Measurements from ENCODE around the gene TLCD3B. TPM values are rescaled to one million over a fixed set of nuclear protein-coding genes. Genes with fewer than 3 reads are reported as not detected.
"Not testable (repeated sequence)": the region's sequence is repeated elsewhere in the genome, so short reads cannot be mapped to it uniquely, and the experiment has no call there.

The TLCD3B gene
- total RNA-seq, 1 donor, result 0.54 TPM

- DNase-seq (ENCODE audit: low read depth in 2 of 3, low spot score in 2 of 3), result no peak
These were observed 3.3 kb downstream of the TLCD3B start for GRCh38 chr16:30027588-30028437.

GRCh38 chr16:30026449-30026848 lies 4.6 kb downstream of the TLCD3B start:
- no peak for DNase-seq (ENCODE audit: low read depth in 2 of 3, low spot score in 2 of 3)

- DNase-seq (ENCODE audit: low read depth in 2 of 3, low spot score in 2 of 3), result no peak
These were observed 5.5 kb downstream of the TLCD3B start for GRCh38 chr16:30025574-30025973.

- DNase-seq (ENCODE audit: low read depth in 2 of 3, low spot score in 2 of 3), result no peak
These were observed 5.9 kb downstream of the TLCD3B start for GRCh38 chr16:30025156-30025555.

- DNase-seq (ENCODE audit: low read depth in 2 of 3, low spot score in 2 of 3), result no peak
These were observed 6.6 kb downstream of the TLCD3B start for GRCh38 chr16:30024451-30024850.

GRCh38 chr16:30023586-30023985 lies 7.5 kb downstream of the TLCD3B start:
- no peak for DNase-seq (ENCODE audit: low read depth in 2 of 3, low spot score in 2 of 3)

GRCh38 chr16:30022887-30023286 lies 8.2 kb downstream of the TLCD3B start, which contains the start of gene C16orf92:
Gene C16orf92 (plus strand): TSS chr16:30023198. CDS start chr16:30023341, 143 bp downstream.
- DNase-seq (ENCODE audit: low read depth in 2 of 3, low spot score in 2 of 3), result no peak

GRCh38 chr16:30018731-30019158 lies 12.3 kb downstream of the TLCD3B start:
- no peak for DNase-seq (ENCODE audit: low read depth in 2 of 3, low spot score in 2 of 3)

- DNase-seq (ENCODE audit: low read depth in 2 of 3, low spot score in 2 of 3), result not testable (repeated sequence)
These were observed 13.1 kb downstream of the TLCD3B start for GRCh38 chr16:30017937-30018336.

- DNase-seq (ENCODE audit: low read depth in 2 of 3, low spot score in 2 of 3), result no peak
These were observed 13.8 kb downstream of the TLCD3B start for GRCh38 chr16:30017277-30017656.

- DNase-seq (ENCODE audit: low read depth in 2 of 3, low spot score in 2 of 3), result no peak
These were observed 14.4 kb downstream of the TLCD3B start for GRCh38 chr16:30016555-30017276.

- not testable (repeated sequence) for DNase-seq (ENCODE audit: low read depth in 2 of 3, low spot score in 2 of 3)
These were observed 15.6 kb downstream of the TLCD3B start for GRCh38 chr16:30015450-30015849.

GRCh38 chr16:30012598-30012997 lies 18.5 kb downstream of the TLCD3B start:
- not testable (repeated sequence) for DNase-seq (ENCODE audit: low read depth in 2 of 3, low spot score in 2 of 3)

GRCh38 chr16:30011714-30012504 lies 19.2 kb downstream of the TLCD3B start:
- no peak for DNase-seq (ENCODE audit: low read depth in 2 of 3, low spot score in 2 of 3)

- peak in 1 of 3 donors; percentile 45 for DNase-seq (ENCODE audit: low read depth in 2 of 3, low spot score in 2 of 3)
These were observed 20.0 kb downstream of the TLCD3B start, which contains the start of gene DOC2A for GRCh38 chr16:30010844-30011713. Gene DOC2A (minus strand): TSS chr16:30011027. CDS start chr16:30010222, 805 bp downstream.

- DNase-seq (ENCODE audit: low read depth in 2 of 3, low spot score in 2 of 3), result no peak
These were observed 20.9 kb downstream of the TLCD3B start for GRCh38 chr16:30009990-30010843.

GRCh38 chr16:30009085-30009862 lies 21.8 kb downstream of the TLCD3B start:
- DNase-seq (ENCODE audit: low read depth in 2 of 3, low spot score in 2 of 3), result no peak

- DNase-seq (ENCODE audit: low read depth in 2 of 3, low spot score in 2 of 3), result no peak
These were observed 23.6 kb downstream of the TLCD3B start for GRCh38 chr16:30007378-30007895.
